ENCODE measurements around the gene ZNF764. TPM values are rescaled to one million over a fixed set of nuclear protein-coding genes. Genes with fewer than 3 reads are reported as not detected.

The ZNF764 gene
- polyA plus RNA-seq, 12 donors: 5.4 to 10.2 (median 6.5) TPM; not detected in 1

GRCh38 chr16:30571445-30572322, 13.5 kb upstream of the ZNF764 start, which contains the start of gene ZNF688:
Gene ZNF688 (minus strand): TSS chr16:30571714. CDS start chr16:30571629, 85 bp downstream.
- peak; percentile 97 for DNase-seq

GRCh38 chr16:30570636-30571444, 12.7 kb upstream of the ZNF764 start:
- peak; percentile 55 for DNase-seq

- no peak for DNase-seq
These were observed 11.8 kb upstream of the ZNF764 start for GRCh38 chr16:30569746-30570635.

- DNase-seq: no peak
These were observed 11.1 kb upstream of the ZNF764 start for GRCh38 chr16:30569281-30569680.

GRCh38 chr16:30567991-30568638, 9.9 kb upstream of the ZNF764 start:
- no peak for DNase-seq

- no peak for DNase-seq
These were observed 9.2 kb upstream of the ZNF764 start for GRCh38 chr16:30567160-30567990.

GRCh38 chr16:30566531-30566930, 8.4 kb upstream of the ZNF764 start:
- no peak for DNase-seq

GRCh38 chr16:30565984-30566383, 7.8 kb upstream of the ZNF764 start:
- no peak for DNase-seq

- no peak for DNase-seq
These were observed 7.4 kb upstream of the ZNF764 start for GRCh38 chr16:30565526-30565925.

- no peak for DNase-seq
These were observed 3.8 kb upstream of the ZNF764 start for GRCh38 chr16:30562021-30562420.

GRCh38 chr16:30561089-30561816, 3.1 kb upstream of the ZNF764 start:
- no peak for DNase-seq

- DNase-seq: no peak
These were observed 1.5 kb upstream of the ZNF764 start for GRCh38 chr16:30559690-30560089.

GRCh38 chr16:30558789-30559377, 709 bp upstream of the ZNF764 start:
- DNase-seq: no peak

- no peak for DNase-seq
These were observed 542 bp downstream of the ZNF764 start for GRCh38 chr16:30557707-30557956.

GRCh38 chr16:30556125-30556473, 2.1 kb downstream of the ZNF764 start:
- DNase-seq: no peak

GRCh38 chr16:30555315-30556124, 2.7 kb downstream of the ZNF764 start:
- DNase-seq: no peak

- DNase-seq: no peak
These were observed 3.4 kb downstream of the ZNF764 start for GRCh38 chr16:30554557-30555314.

GRCh38 chr16:30553393-30553899, 4.7 kb downstream of the ZNF764 start:
- DNase-seq: no peak
